ENCODE measurements around the gene AUNIP. TPM values are rescaled to one million over a fixed set of nuclear protein-coding genes. Genes with fewer than 3 reads are reported as not detected.

Gene AUNIP
- total RNA-seq, 2 experiments from 2014 or later: 7.8 to 9.1 TPM

GRCh38 chr1:25796811-25797458, 62.3 kb downstream of the AUNIP start:
- peaks cover 13% of the 10 kb centered on the region for H3K27me3 Mint-ChIP-seq (ENCODE audit: low read depth)
- peak overlapping the region; percentile 70 for H3K27ac Mint-ChIP-seq
- H3K4me1 Mint-ChIP-seq (ENCODE audit: low read depth): peaks cover 50% of the 10 kb centered on the region
- no peaks in the 10 kb centered on the region for H3K36me3 Mint-ChIP-seq (ENCODE audit: low read depth)
- CTCF ChIA-PET: interaction anchor here (1.0 to 7.1 kb wide), 13 partner anchors 9 to 294 kb away, joined by 3 to 68 read pairs (median 7); no protein-coding TSS in a partner anchor
- DNase-seq: peak; percentile 87
- peak; percentile 73 for ATAC-seq
- H3K4me3 Mint-ChIP-seq: peak overlapping the region; percentile 33
- no peaks in the 10 kb centered on the region for H3K9me3 Mint-ChIP-seq (ENCODE audit: insufficient read depth)
- POLR2A ChIA-PET: interaction anchor here (1.1 kb wide), 1 partner anchor 23 kb away, joined by 5 read pairs; no protein-coding TSS in a partner anchor

- no peak overlapping the region for H3K4me3 Mint-ChIP-seq
- H3K9me3 Mint-ChIP-seq (ENCODE audit: insufficient read depth): no peaks in the 10 kb centered on the region
- DNase-seq: no peak
- POLR2A ChIA-PET: interaction anchor here (1.1 kb wide), 2 partner anchors 22 to 27 kb away, joined by 3 to 5 read pairs; no protein-coding TSS in a partner anchor
- H3K27me3 Mint-ChIP-seq (ENCODE audit: low read depth): peaks cover 13% of the 10 kb centered on the region
- H3K27ac Mint-ChIP-seq: peak overlapping the region; percentile 70
- H3K36me3 Mint-ChIP-seq (ENCODE audit: low read depth): no peaks in the 10 kb centered on the region
- peak; percentile 27 for ATAC-seq
- CTCF ChIA-PET: interaction anchor here (0.7 to 1.6 kb wide), 10 partner anchors 22 to 293 kb away, joined by 3 to 10 read pairs (median 4); no protein-coding TSS in a partner anchor
- peaks cover 50% of the 10 kb centered on the region for H3K4me1 Mint-ChIP-seq (ENCODE audit: low read depth)
These were observed 63.1 kb downstream of the AUNIP start for GRCh38 chr1:25795946-25796810.

- ChIA-PET CTCF (interaction anchor here (0.7 to 2.6 kb wide), 8 partner anchors 174 to 290 kb away, joined by 3 to 10 read pairs (median 4); no protein-coding TSS in a partner anchor), POLR2A (interaction anchor here (1.1 kb wide), 1 partner anchor 26 kb away, joined by 3 read pairs; no protein-coding TSS in a partner anchor)
- Mint-ChIP-seq H3K9me3 (ENCODE audit: insufficient read depth) (no peaks in the 10 kb centered on the region), H3K4me3 (no peak overlapping the region), H3K27me3 (ENCODE audit: low read depth) (peaks cover 9% of the 10 kb centered on the region), H3K4me1 (ENCODE audit: low read depth) (peaks cover 44% of the 10 kb centered on the region), H3K27ac (no peak overlapping the region), H3K36me3 (ENCODE audit: low read depth) (peaks cover under 1% of the 10 kb centered on the region)
- ATAC-seq (no peak), DNase-seq (no peak)
These were observed 64.0 kb downstream of the AUNIP start for GRCh38 chr1:25795211-25795610.

GRCh38 chr1:25794325-25794724, 64.9 kb downstream of the AUNIP start:
- no peak overlapping the region for H3K4me3 Mint-ChIP-seq
- CTCF ChIA-PET: interaction anchor here (0.7 to 2.6 kb wide), 5 partner anchors 18 to 328 kb away, joined by 3 to 9 read pairs (median 5); no protein-coding TSS in a partner anchor
- H3K27me3 Mint-ChIP-seq (ENCODE audit: low read depth): peaks cover 9% of the 10 kb centered on the region
- H3K9me3 Mint-ChIP-seq (ENCODE audit: insufficient read depth): no peaks in the 10 kb centered on the region
- POLR2A ChIA-PET: interaction anchor here (0.6 to 1.3 kb wide), 2 partner anchors 23 to 110 kb away, joined by 3 read pairs; no protein-coding TSS in a partner anchor
- peaks cover 2% of the 10 kb centered on the region for H3K36me3 Mint-ChIP-seq (ENCODE audit: low read depth)
- ATAC-seq (no peak), DNase-seq (no peak)
- H3K4me1 Mint-ChIP-seq (ENCODE audit: low read depth): peaks cover 41% of the 10 kb centered on the region
- H3K27ac Mint-ChIP-seq: no peak overlapping the region

GRCh38 chr1:25793585-25794170, 65.6 kb downstream of the AUNIP start:
- CTCF ChIA-PET: interaction anchor here (0.9 to 2.6 kb wide), 4 partner anchors 18 to 221 kb away, joined by 3 to 9 read pairs (median 6); no protein-coding TSS in a partner anchor

GRCh38 chr1:25792115-25792514, 67.1 kb downstream of the AUNIP start:
- POLR2A ChIA-PET: interaction anchor here (0.6 kb wide), 1 partner anchor 66 kb away, joined by 3 read pairs; no protein-coding TSS in a partner anchor
- ATAC-seq: no peak
- H3K27me3 Mint-ChIP-seq (ENCODE audit: low read depth): peaks cover 9% of the 10 kb centered on the region

More at GRCh38 chr1:25793585-25794170, 65.6 kb downstream of the AUNIP start:
- H3K27ac Mint-ChIP-seq: no peak overlapping the region
- POLR2A ChIA-PET: interaction anchor here (1.3 kb wide), 1 partner anchor 22 kb away, joined by 3 read pairs; no protein-coding TSS in a partner anchor
- peaks cover 40% of the 10 kb centered on the region for H3K4me1 Mint-ChIP-seq (ENCODE audit: low read depth)
- H3K4me3 Mint-ChIP-seq: no peak overlapping the region
- no peaks in the 10 kb centered on the region for H3K9me3 Mint-ChIP-seq (ENCODE audit: insufficient read depth)
- peaks cover 9% of the 10 kb centered on the region for H3K27me3 Mint-ChIP-seq (ENCODE audit: low read depth)
- H3K36me3 Mint-ChIP-seq (ENCODE audit: low read depth): peaks cover 2% of the 10 kb centered on the region
- ATAC-seq: no peak
- DNase-seq: no peak

GRCh38 chr1:25790472-25790871, 68.8 kb downstream of the AUNIP start:
- POLR2A ChIA-PET: no interaction called here
- Mint-ChIP-seq H3K27me3 (ENCODE audit: low read depth) (peaks cover 5% of the 10 kb centered on the region), H3K27ac (no peak overlapping the region), H3K4me3 (no peak overlapping the region), H3K36me3 (ENCODE audit: low read depth) (peaks cover 9% of the 10 kb centered on the region), H3K9me3 (ENCODE audit: insufficient read depth) (no peaks in the 10 kb centered on the region), H3K4me1 (ENCODE audit: low read depth) (peaks cover 15% of the 10 kb centered on the region)
- ATAC-seq (no peak), DNase-seq (no peak)
- CTCF ChIA-PET: no interaction called here

More at GRCh38 chr1:25792115-25792514, 67.1 kb downstream of the AUNIP start:
- Mint-ChIP-seq H3K4me1 (ENCODE audit: low read depth) (peaks cover 28% of the 10 kb centered on the region), H3K27ac (no peak overlapping the region), H3K4me3 (no peak overlapping the region), H3K36me3 (ENCODE audit: low read depth) (peaks cover 6% of the 10 kb centered on the region), H3K9me3 (ENCODE audit: insufficient read depth) (no peaks in the 10 kb centered on the region)
- DNase-seq: no peak
- CTCF ChIA-PET: interaction anchor here (1.3 kb wide), 1 partner anchor 271 kb away, joined by 4 read pairs; no protein-coding TSS in a partner anchor

- Mint-ChIP-seq H3K9me3 (ENCODE audit: insufficient read depth) (no peaks in the 10 kb centered on the region), H3K36me3 (ENCODE audit: low read depth) (peaks cover 19% of the 10 kb centered on the region), H3K27ac (no peak overlapping the region), H3K4me1 (ENCODE audit: low read depth) (peaks cover 5% of the 10 kb centered on the region), H3K27me3 (ENCODE audit: low read depth) (no peaks in the 10 kb centered on the region), H3K4me3 (no peak overlapping the region)
- ChIA-PET CTCF (interaction anchor here (2.1 kb wide), 1 partner anchor 10 kb away, joined by 9 read pairs; no protein-coding TSS in a partner anchor), POLR2A (no interaction called here)
- ATAC-seq (no peak), DNase-seq (no peak)
These were observed 71.5 kb downstream of the AUNIP start for GRCh38 chr1:25787760-25788166.

- H3K4me1 Mint-ChIP-seq (ENCODE audit: low read depth): peaks cover 5% of the 10 kb centered on the region
- no peak overlapping the region for H3K27ac Mint-ChIP-seq
- ATAC-seq (no peak), DNase-seq (no peak)
- peaks cover 19% of the 10 kb centered on the region for H3K36me3 Mint-ChIP-seq (ENCODE audit: low read depth)
- H3K9me3 Mint-ChIP-seq (ENCODE audit: insufficient read depth): no peaks in the 10 kb centered on the region
- H3K27me3 Mint-ChIP-seq (ENCODE audit: low read depth): no peaks in the 10 kb centered on the region
- H3K4me3 Mint-ChIP-seq: no peak overlapping the region
- ChIA-PET POLR2A (no interaction called here), CTCF (interaction anchor here (2.1 kb wide), 1 partner anchor 11 kb away, joined by 9 read pairs; no protein-coding TSS in a partner anchor)
These were observed 72.1 kb downstream of the AUNIP start for GRCh38 chr1:25786887-25787759.

- H3K36me3 Mint-ChIP-seq (ENCODE audit: low read depth): peaks cover 19% of the 10 kb centered on the region
- POLR2A ChIA-PET: no interaction called here
These were observed 73.8 kb downstream of the AUNIP start for GRCh38 chr1:25785333-25786067.

More at GRCh38 chr1:25785333-25786067, 73.8 kb downstream of the AUNIP start:
- CTCF ChIA-PET: no interaction called here
- Mint-ChIP-seq H3K27me3 (ENCODE audit: low read depth) (no peaks in the 10 kb centered on the region), H3K4me1 (ENCODE audit: low read depth) (peaks cover 5% of the 10 kb centered on the region), H3K9me3 (ENCODE audit: insufficient read depth) (no peaks in the 10 kb centered on the region), H3K4me3 (no peak overlapping the region), H3K27ac (no peak overlapping the region)
- ATAC-seq (no peak), DNase-seq (no peak)
